Prostate gland (tissue), 2 donors: ENCODE measurements around the gene SPTBN5. TPM values are rescaled to one million over a fixed set of nuclear protein-coding genes. Genes with fewer than 3 reads are reported as not detected.

Experiments used
- DNase-seq: peaks from one replicate; pipeline ENCODE4 v3.0.0-alpha.2; 2019; ENCODE audit warnings: low spot score
- H3K27ac ChIP-seq, 2 donors: fragments of 200-600 bp; sonication (generic); 2 replicates each; pipeline ENCODE4 v1.5.1; 2017 to 2019
- H3K27me3 ChIP-seq: fragments of 200-600 bp; sonication (generic); replicated peaks from 2 replicates; pipeline ENCODE4 v1.5.1; 2019; ENCODE audit not compliant: insufficient read depth
- H3K36me3 ChIP-seq, 2 donors: fragments of 200-600 bp; sonication (generic); 1 replicate in 1 of 2; 2 replicates in 1 of 2; pipeline versions ENCODE4 v1.5.1 to v1.8.1; 2017 to 2019
- H3K4me1 ChIP-seq: fragments of 200-600 bp; sonication (generic); replicated peaks from 2 replicates; pipeline ENCODE4 v1.5.1; 2019
- H3K4me3 ChIP-seq, 2 donors: fragments of 200-600 bp; sonication (generic); 2 replicates each; pipeline ENCODE4 v1.5.1; 2017 to 2019
- H3K9me3 ChIP-seq: fragments of 200-600 bp; sonication (generic); 2 replicates; pipeline ENCODE4 v1.5.1; 2017
- CTCF ChIP-seq, 4 experiments: fragments of 200-600 bp in 2 of 4; fragments of 450-650 bp in 2 of 4; sonication (generic) in 2 of 4; IDR thresholded peaks; 1 replicate in 3 of 4; 2 replicates in 1 of 4; pipeline ENCODE4 v1.5.1; 2016 to 2019; ENCODE audit warnings: antibody characterized with exemption in 4 of 4, mild to moderate bottlenecking in 2 of 4, moderate library complexity in 2 of 4
- POLR2A ChIP-seq: fragments of 450-650 bp; IDR thresholded peaks from one replicate; pipeline ENCODE4 v1.6.1; 2016; ENCODE audit warnings: antibody characterized with exemption, mild to moderate bottlenecking
- POLR2AphosphoS5 ChIP-seq: sonication (generic); formaldehyde crosslinking; IDR thresholded peaks from one replicate; pipeline ENCODE4 v1.6.1; 2017; ENCODE audit warnings: antibody characterized with exemption
- WGBS: methylation state at CpG from one replicate; pipeline ENCODE4 v1.1.5; 2018; 5-methylcytosine and 5-hydroxymethylcytosine counted together
- intact Hi-C: fragments of 100-400 bp; cut with DNase I; formaldehyde crosslinking; loops from one replicate; pipeline ENCODE4 v1.14.2; 2022
- total RNA-seq, 2 donors: library from RNA; depleted of rRNA; stranded (reverse); fragments of >200 nt; gene quantifications; one replicate each; pipeline ENCODE4 v1.1.0, GENCODE V29; 2016

The SPTBN5 gene
- total RNA-seq, 2 donors from 2014 or later, result 1.2 to 2.2 TPM

GRCh38 chr15:41843571-41843970 lies 50.3 kb downstream of the SPTBN5 start:
- intact Hi-C loops, result no loop called here

DNA sequence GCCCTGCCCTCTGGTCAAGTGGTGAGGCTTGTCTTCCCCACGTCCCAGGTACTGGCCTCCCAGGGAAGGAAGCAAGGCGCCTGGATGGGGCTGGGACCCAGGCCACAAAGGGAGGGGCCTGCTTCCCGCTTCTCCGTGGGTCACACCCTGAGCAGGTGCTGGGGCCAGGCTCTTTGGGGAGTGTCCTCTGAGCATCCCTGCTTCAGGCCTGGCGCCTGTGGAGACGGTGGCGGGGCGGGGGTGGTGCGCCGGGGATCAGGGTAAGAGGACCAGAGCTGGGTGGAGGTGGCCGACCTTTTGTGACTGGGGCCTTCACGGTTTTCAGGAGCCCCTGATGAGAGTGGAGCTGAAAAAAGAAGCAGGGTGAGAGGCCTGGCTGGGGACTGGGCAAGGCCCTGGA lies 51.6 kb downstream of the SPTBN5 start:
- no peak for DNase-seq
- H3K36me3 ChIP-seq, result peaks cover 4% of the 10 kb centered on the region in 2 donors
- no peaks in the 10 kb centered on the region for H3K27me3 ChIP-seq
- H3K4me3 ChIP-seq, result no peak overlapping the region
- H3K27ac ChIP-seq, result no peak overlapping the region
- WGBS, result 74% methylated on average over 12 of the region's 12 CpGs
- H3K9me3 ChIP-seq, result no peaks in the 10 kb centered on the region
- peaks cover 22% of the 10 kb centered on the region for H3K4me1 ChIP-seq
- no peak for TF ChIP-seq POLR2A
- intact Hi-C loops, result no loop called here

More at GRCh38 chr15:41843571-41843970, 50.3 kb downstream of the SPTBN5 start:
- Histone ChIP-seq H3K27me3 (no peaks in the 10 kb centered on the region), H3K4me1 (peaks cover 15% of the 10 kb centered on the region), H3K4me3 (no peak overlapping the region), H3K9me3 (no peaks in the 10 kb centered on the region), H3K27ac (no peak overlapping the region), H3K36me3 (peaks cover 6 to 12% of the 10 kb centered on the region in 2 donors)
- TF ChIP-seq POLR2AphosphoS5, result no peak
- TF ChIP-seq POLR2A, result no peak
- no peak for TF ChIP-seq CTCF (IDR thresholded peaks at IDR 0.05)
- no peak for DNase-seq
- whole genome bisulfite sequencing, result 84% methylated on average over 10 of the region's 10 CpGs

DNA sequence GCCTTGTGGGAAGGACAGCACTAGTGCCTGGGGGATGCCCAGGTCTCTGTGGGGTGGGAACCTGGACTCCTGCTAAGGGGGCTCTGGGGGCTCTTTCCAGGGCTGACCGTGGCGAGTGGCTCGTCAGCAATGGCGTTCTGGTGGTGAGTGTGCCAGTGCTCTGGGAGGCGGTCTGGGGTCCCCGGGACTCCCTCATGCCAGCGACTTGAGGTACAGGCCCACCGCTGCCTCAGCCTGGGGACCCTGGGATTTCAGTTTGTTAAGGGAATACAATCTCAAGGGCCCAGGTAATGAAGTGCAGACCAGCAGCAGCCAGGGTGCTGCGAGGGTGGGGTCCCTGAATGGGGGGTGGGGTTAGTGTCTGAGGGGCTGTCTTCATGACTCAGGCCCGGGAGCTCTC lies 52.7 kb downstream of the SPTBN5 start:
- Histone ChIP-seq H3K27ac (no peak overlapping the region), H3K36me3 (peaks cover 0 to 4% of the 10 kb centered on the region in 2 donors), H3K4me3 (no peak overlapping the region), H3K27me3 (no peaks in the 10 kb centered on the region), H3K9me3 (no peaks in the 10 kb centered on the region), H3K4me1 (peaks cover 22% of the 10 kb centered on the region)
- intact Hi-C loops, result no loop called here
- 93% methylated on average over 10 of the region's 10 CpGs for WGBS
- TF ChIP-seq POLR2A, result no peak
- no peak for TF ChIP-seq CTCF (IDR thresholded peaks at IDR 0.05)
- no peak for TF ChIP-seq POLR2AphosphoS5
- DNase-seq, result no peak

DNA sequence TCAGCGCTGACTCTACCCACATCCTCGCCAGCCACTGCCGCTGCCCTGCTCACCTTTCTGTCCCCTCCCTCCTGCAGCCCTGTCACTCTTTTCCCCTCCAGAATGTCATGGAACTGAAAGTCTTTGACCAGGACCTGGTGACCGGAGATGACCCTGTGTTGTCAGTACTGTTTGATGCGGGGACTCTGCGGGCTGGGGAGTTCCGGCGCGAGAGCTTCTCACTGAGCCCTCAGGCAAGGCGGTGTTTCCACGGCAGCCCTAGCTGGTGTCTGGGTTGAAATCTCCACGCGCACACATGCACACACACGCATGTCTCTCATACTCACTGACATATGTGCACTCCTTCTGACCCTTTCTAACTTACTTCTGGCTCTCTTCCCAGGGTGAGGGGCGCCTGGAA lies 53.2 kb downstream of the SPTBN5 start:
- no peak overlapping the region for H3K4me3 ChIP-seq
- H3K4me1 ChIP-seq, result peaks cover 22% of the 10 kb centered on the region
- no peak overlapping the region for H3K27ac ChIP-seq
- H3K9me3 ChIP-seq, result no peaks in the 10 kb centered on the region
- no peaks in the 10 kb centered on the region for H3K27me3 ChIP-seq
- intact Hi-C loops, result no loop called here
- H3K36me3 ChIP-seq, result peaks cover 0 to 4% of the 10 kb centered on the region in 2 donors
- no peak for DNase-seq
- 87% methylated on average over 15 of the region's 15 CpGs for WGBS
- TF ChIP-seq POLR2A (no peak), CTCF (IDR thresholded peaks at IDR 0.05) (no peak), POLR2AphosphoS5 (no peak)

GRCh38 chr15:41839781-41840491 lies 53.9 kb downstream of the SPTBN5 start:
- no peak overlapping the region for H3K4me3 ChIP-seq
- H3K9me3 ChIP-seq, result no peaks in the 10 kb centered on the region
- peaks cover 22% of the 10 kb centered on the region for H3K4me1 ChIP-seq
- DNase-seq, result no peak
- peak overlapping the region in 1 of 2 donors; percentile 81 for H3K27ac ChIP-seq
- WGBS, result 76% methylated on average over 16 of the region's 16 CpGs
- intact Hi-C loops, result no loop called here
- no peak for TF ChIP-seq POLR2A
- peak; percentile 17 for TF ChIP-seq POLR2AphosphoS5
- no peaks in the 10 kb centered on the region for H3K27me3 ChIP-seq
- peaks cover 0 to 4% of the 10 kb centered on the region in 2 donors for H3K36me3 ChIP-seq

DNA sequence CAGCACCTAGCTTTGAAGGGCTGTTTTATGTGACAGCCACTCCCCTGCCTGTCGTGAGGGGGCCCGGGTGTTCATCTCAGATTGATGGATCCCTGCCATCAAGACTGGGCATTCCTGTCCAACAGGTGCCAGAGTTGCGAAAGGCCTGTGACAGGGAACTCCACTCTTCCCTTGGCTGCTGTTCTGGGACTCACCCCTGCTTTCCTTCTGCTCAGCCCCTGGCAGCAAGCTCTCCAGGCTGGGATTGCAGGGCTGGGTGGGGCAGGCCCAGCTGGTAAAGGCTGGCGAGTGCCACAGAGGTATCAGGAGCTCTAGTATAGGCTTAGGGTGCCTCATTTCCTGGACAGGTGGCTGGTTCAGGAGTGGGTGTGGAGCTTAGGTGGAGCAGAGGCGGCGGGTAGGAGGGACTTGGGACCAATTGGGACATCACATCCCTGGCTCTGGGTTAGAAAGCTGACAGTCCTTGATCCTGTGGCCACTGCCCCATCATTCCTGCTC lies 55.4 kb downstream of the SPTBN5 start, which contains the start of gene PLA2G4B:
Gene PLA2G4B (plus strand): TSS at position 448 of the 498 bp plus-strand sequence. CDS start 67 bp downstream, outside the sequence.
- peak within 1 kb of the TSS; percentile 76 to 81 for H3K27ac ChIP-seq
- WGBS, result 44% methylated on average over 6 of the region's 6 CpGs
- TF ChIP-seq POLR2AphosphoS5 (peak; percentile 97), POLR2A (peak; percentile 16), CTCF (IDR thresholded peaks at IDR 0.05) (no peak)
- peaks cover 0 to 4% of the 10 kb centered on the region in 2 donors for H3K36me3 ChIP-seq
- peak; percentile 95 for DNase-seq
- peaks cover 22% of the 10 kb centered on the region for H3K4me1 ChIP-seq
- no peaks in the 10 kb centered on the region for H3K9me3 ChIP-seq
- intact Hi-C loops, result no loop called here
- H3K4me3 ChIP-seq, result no peak within 1 kb of the TSS
- no peaks in the 10 kb centered on the region for H3K27me3 ChIP-seq
